A549 (cell line): ENCODE data around the gene PGBD5.

Source experiments
- CHD4 ChIP-seq: fragments of 200-600 bp; sonication (generic); IDR thresholded peaks from 2 replicates; pipeline ENCODE4 v1.6.1; 2016; ENCODE audit warnings: antibody characterized with exemption, mild to moderate bottlenecking, borderline replicate concordance
- JUN ChIP-seq, 2 experiments: fragments of >200 bp; sonication (Bioruptor Twin); formaldehyde crosslinking; IDR thresholded peaks; 2 replicates in 1 of 2; 3 replicates in 1 of 2; pipeline ENCODE4 v1.6.1; 2016 to 2017
- MAFK ChIP-seq: fragments of 450-650 bp; IDR thresholded peaks from 2 replicates; pipeline ENCODE4 v1.6.1; 2014; ENCODE audit not compliant: partially characterized antibody
- MYC ChIP-seq: IDR thresholded peaks from 2 replicates; pipeline ENCODE4 v1.6.1; 2012; ENCODE audit warnings: mild to moderate bottlenecking, inconsistent platforms, low read length, improper control_type of control experiment, borderline replicate concordance
- NFE2L2 ChIP-seq: fragments of 150-350 bp; conservative IDR thresholded peaks from 2 replicates; pipeline ENCODE4 v1.6.1; 2014; ENCODE audit warnings: low read length
- POLR2A ChIP-seq: IDR thresholded peaks from 2 replicates; pipeline ENCODE4 v1.6.1; 2012; ENCODE audit warnings: mild to moderate bottlenecking, low read length
- RFX5 ChIP-seq: fragments of 450-650 bp; IDR thresholded peaks from 2 replicates; pipeline ENCODE4 v1.7.1; 2014; ENCODE audit warnings: antibody characterized with exemption, mild to moderate bottlenecking, moderate library complexity
- TF ChIP-seq, protein P1 (sequence below): fragments of 200-600 bp; sonication (generic); IDR thresholded peaks from 2 replicates; pipeline ENCODE4 v1.6.1; 2016; ENCODE audit warnings: antibody characterized with exemption, mild to moderate bottlenecking, moderate library complexity
- TF ChIP-seq, protein P2 (sequence below): fragments of 150-350 bp; IDR thresholded peaks from 2 replicates; pipeline ENCODE4 v1.6.1; 2014; ENCODE audit warnings: low read depth, mild to moderate bottlenecking, low read length
- TF ChIP-seq, protein P3 (sequence below): fragments of >200 bp; sonication (Bioruptor Twin); formaldehyde crosslinking; IDR thresholded peaks from 3 replicates; pipeline ENCODE4 v1.5.1; 2016
- TF ChIP-seq, protein P4 (sequence below): fragments of 450-650 bp; IDR thresholded peaks from 2 replicates; pipeline ENCODE4 v1.6.1; 2014; ENCODE audit warnings: antibody characterized with exemption
- TF ChIP-seq, protein P5 (sequence below): IDR thresholded peaks from 2 replicates; pipeline ENCODE4 v1.6.1; 2012
- TF ChIP-seq, protein P6 (sequence below): fragments of 250-450 bp; sonication (Bioruptor Pico); IDR thresholded peaks from 2 replicates; pipeline ENCODE4 v1.5.0; 2021; ENCODE audit warnings: mild to moderate bottlenecking, moderate library complexity, borderline replicate concordance

DNA sequence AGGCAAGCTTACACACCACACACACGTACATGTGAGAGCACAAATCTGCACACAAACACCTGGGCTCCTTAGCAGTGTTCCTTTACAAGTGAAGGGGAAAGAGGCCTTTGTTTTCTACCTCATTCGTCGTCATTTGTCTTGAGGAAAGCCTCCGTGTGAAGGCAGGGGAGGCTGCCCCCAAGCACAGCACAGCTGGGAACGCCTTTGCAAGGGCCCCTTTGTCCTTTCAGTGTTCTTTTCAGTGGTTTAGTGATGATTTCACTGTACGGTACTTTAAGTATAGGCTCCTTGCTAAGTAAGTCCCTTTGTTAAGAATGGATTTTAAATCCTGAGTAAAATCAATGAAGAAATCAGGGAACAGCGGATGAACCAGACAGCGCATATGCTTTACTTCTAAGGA is 94.1 kb downstream of the PGBD5 start:
- TF ChIP-seq, protein P1, sequence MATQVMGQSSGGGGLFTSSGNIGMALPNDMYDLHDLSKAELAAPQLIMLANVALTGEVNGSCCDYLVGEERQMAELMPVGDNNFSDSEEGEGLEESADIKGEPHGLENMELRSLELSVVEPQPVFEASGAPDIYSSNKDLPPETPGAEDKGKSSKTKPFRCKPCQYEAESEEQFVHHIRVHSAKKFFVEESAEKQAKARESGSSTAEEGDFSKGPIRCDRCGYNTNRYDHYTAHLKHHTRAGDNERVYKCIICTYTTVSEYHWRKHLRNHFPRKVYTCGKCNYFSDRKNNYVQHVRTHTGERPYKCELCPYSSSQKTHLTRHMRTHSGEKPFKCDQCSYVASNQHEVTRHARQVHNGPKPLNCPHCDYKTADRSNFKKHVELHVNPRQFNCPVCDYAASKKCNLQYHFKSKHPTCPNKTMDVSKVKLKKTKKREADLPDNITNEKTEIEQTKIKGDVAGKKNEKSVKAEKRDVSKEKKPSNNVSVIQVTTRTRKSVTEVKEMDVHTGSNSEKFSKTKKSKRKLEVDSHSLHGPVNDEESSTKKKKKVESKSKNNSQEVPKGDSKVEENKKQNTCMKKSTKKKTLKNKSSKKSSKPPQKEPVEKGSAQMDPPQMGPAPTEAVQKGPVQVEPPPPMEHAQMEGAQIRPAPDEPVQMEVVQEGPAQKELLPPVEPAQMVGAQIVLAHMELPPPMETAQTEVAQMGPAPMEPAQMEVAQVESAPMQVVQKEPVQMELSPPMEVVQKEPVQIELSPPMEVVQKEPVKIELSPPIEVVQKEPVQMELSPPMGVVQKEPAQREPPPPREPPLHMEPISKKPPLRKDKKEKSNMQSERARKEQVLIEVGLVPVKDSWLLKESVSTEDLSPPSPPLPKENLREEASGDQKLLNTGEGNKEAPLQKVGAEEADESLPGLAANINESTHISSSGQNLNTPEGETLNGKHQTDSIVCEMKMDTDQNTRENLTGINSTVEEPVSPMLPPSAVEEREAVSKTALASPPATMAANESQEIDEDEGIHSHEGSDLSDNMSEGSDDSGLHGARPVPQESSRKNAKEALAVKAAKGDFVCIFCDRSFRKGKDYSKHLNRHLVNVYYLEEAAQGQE = no peak
- TF ChIP-seq NFE2L2 (no peak), RFX5 (no peak), CHD4 (no peak), POLR2A (no peak), JUN (IDR thresholded peaks at IDR 0.05) (no peak), MYC (no peak), MAFK (no peak)
- TF ChIP-seq, protein P2, sequence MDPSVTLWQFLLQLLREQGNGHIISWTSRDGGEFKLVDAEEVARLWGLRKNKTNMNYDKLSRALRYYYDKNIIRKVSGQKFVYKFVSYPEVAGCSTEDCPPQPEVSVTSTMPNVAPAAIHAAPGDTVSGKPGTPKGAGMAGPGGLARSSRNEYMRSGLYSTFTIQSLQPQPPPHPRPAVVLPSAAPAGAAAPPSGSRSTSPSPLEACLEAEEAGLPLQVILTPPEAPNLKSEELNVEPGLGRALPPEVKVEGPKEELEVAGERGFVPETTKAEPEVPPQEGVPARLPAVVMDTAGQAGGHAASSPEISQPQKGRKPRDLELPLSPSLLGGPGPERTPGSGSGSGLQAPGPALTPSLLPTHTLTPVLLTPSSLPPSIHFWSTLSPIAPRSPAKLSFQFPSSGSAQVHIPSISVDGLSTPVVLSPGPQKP = no peak
- TF ChIP-seq, protein P3, sequence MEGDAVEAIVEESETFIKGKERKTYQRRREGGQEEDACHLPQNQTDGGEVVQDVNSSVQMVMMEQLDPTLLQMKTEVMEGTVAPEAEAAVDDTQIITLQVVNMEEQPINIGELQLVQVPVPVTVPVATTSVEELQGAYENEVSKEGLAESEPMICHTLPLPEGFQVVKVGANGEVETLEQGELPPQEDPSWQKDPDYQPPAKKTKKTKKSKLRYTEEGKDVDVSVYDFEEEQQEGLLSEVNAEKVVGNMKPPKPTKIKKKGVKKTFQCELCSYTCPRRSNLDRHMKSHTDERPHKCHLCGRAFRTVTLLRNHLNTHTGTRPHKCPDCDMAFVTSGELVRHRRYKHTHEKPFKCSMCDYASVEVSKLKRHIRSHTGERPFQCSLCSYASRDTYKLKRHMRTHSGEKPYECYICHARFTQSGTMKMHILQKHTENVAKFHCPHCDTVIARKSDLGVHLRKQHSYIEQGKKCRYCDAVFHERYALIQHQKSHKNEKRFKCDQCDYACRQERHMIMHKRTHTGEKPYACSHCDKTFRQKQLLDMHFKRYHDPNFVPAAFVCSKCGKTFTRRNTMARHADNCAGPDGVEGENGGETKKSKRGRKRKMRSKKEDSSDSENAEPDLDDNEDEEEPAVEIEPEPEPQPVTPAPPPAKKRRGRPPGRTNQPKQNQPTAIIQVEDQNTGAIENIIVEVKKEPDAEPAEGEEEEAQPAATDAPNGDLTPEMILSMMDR = no peak
- TF ChIP-seq, protein P4, sequence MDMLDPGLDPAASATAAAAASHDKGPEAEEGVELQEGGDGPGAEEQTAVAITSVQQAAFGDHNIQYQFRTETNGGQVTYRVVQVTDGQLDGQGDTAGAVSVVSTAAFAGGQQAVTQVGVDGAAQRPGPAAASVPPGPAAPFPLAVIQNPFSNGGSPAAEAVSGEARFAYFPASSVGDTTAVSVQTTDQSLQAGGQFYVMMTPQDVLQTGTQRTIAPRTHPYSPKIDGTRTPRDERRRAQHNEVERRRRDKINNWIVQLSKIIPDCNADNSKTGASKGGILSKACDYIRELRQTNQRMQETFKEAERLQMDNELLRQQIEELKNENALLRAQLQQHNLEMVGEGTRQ = no peak
- TF ChIP-seq, protein P5, sequence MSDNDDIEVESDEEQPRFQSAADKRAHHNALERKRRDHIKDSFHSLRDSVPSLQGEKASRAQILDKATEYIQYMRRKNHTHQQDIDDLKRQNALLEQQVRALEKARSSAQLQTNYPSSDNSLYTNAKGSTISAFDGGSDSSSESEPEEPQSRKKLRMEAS = no peak
- TF ChIP-seq, protein P6, sequence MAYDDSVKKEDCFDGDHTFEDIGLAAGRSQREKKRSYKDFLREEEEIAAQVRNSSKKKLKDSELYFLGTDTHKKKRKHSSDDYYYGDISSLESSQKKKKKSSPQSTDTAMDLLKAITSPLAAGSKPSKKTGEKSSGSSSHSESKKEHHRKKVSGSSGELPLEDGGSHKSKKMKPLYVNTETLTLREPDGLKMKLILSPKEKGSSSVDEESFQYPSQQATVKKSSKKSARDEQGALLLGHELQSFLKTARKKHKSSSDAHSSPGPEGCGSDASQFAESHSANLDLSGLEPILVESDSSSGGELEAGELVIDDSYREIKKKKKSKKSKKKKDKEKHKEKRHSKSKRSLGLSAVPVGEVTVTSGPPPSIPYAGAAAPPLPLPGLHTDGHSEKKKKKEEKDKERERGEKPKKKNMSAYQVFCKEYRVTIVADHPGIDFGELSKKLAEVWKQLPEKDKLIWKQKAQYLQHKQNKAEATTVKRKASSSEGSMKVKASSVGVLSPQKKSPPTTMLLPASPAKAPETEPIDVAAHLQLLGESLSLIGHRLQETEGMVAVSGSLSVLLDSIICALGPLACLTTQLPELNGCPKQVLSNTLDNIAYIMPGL (CRISPR knock-in tag) = no peak
